Measurements from ENCODE around the gene HMMR.

- TF ChIP-seq EZH2phosphoT487 (IDR thresholded peaks at IDR 0.05; ENCODE audit: low read depth) (no peak), CTCF (IDR thresholded peaks at IDR 0.05; ENCODE audit: low read depth, low read length) (no peak)
Measured at GRCh38 chr5:163433271-163433670, 27.2 kb upstream of the HMMR start.
